H1 (cell line): ENCODE data around the gene MAP6. TPM values are rescaled to one million over a fixed set of nuclear protein-coding genes. Genes with fewer than 3 reads are reported as not detected.

Source experiments
- POU5F1 ChIP-seq: IDR thresholded peaks from 2 replicates; pipeline ENCODE4 v1.6.1; 2011; ENCODE audit warnings: low read depth, mild to moderate bottlenecking, low read length, moderate library complexity
- polyA plus RNA-seq, 7 experiments: library from polyadenylated mRNA; depleted of rRNA in 3 of 7; stranded (reverse) in 5 of 7; unstranded in 2 of 7; fragments of >200 nt in 5 of 7; fragments of 200-250 nt in 2 of 7; gene quantifications; 1 replicate in 5 of 7; 2 replicates in 1 of 7; 4 replicates in 1 of 7; pipeline versions ENCODE4 v1.2.1 to v1.2.3, GENCODE V29; 2011 to 2013; ENCODE audit warnings: missing spikeins in 2 of 7, mixed read lengths in 2 of 7
- total RNA-seq: library from RNA; stranded (reverse); fragmentation: NEBNext Ultra II Directional; extraction: Animal tissue kit (Norgen Biotek cat#: 25700); gene quantifications from 2 replicates; pipeline ENCODE4 v1.2.1, GENCODE V29; 2021

The MAP6 gene
- total and polyA plus RNA-seq, 2 of the 8 experiments (the other 6 are each of a cell fraction or from before 2014, with no cell fraction given) = 0.54 to 0.89 TPM

- no peak for TF ChIP-seq POU5F1
Observed at GRCh38 chr11:75592715-75593114, 76.1 kb downstream of the MAP6 start (continued).
